ENCODE measurements around the gene ZFP3.

GRCh38 chr17:5031365-5032082, 46.7 kb upstream of the ZFP3 start:
- peak in 5 of 7 experiments; percentile 76 to 95 (median 78) for TF ChIP-seq CTCF (IDR thresholded peaks at IDR 0.05)
- TF ChIP-seq EP300 (IDR thresholded peaks at IDR 0.05): no peak

All from stomach (tissue), 4 donors.